Gastroesophageal sphincter (tissue), 3 donors: ENCODE measurements around the gene TRPM7.

Experiments used
- CTCF ChIP-seq, 4 experiments: fragments of 200-600 bp in 2 of 4; fragments of 450-650 bp in 2 of 4; sonication (generic) in 1 of 4; IDR thresholded peaks; one replicate each; pipeline ENCODE4 v1.5.1; 2017 to 2019; ENCODE audit warnings: antibody characterized with exemption in 4 of 4, mild to moderate bottlenecking in 2 of 4, moderate library complexity in 2 of 4
- EP300 ChIP-seq: sonication (generic); formaldehyde crosslinking; IDR thresholded peaks from one replicate; pipeline ENCODE4 v1.6.1; 2017; ENCODE audit warnings: antibody characterized with exemption, mild to moderate bottlenecking
- POLR2A ChIP-seq, 2 donors: fragments of 450-650 bp; IDR thresholded peaks; one replicate each; pipeline ENCODE4 v1.6.1; 2017; ENCODE audit warnings: antibody characterized with exemption in 2 of 2, mild to moderate bottlenecking in 2 of 2, moderate library complexity in 1 of 2
- POLR2AphosphoS5 ChIP-seq: sonication (generic); formaldehyde crosslinking; IDR thresholded peaks from one replicate; pipeline ENCODE4 v1.6.1; 2017; ENCODE audit warnings: antibody characterized with exemption

GRCh38 chr15:50624616-50625168 is 61.9 kb downstream of the TRPM7 start:
- TF ChIP-seq CTCF (IDR thresholded peaks at IDR 0.05), result no peak
- no peak for TF ChIP-seq POLR2AphosphoS5
- no peak for TF ChIP-seq EP300
- no peak for TF ChIP-seq POLR2A (IDR thresholded peaks at IDR 0.05)
